ENCODE measurements around the gene COL4A1. TPM values are rescaled to one million over a fixed set of nuclear protein-coding genes. Genes with fewer than 3 reads are reported as not detected.

COL4A1 gene
- total RNA-seq, 4 donors from 2014 or later, result 989 to 1,633 (median 1,298) TPM

- TF ChIP-seq CTCF (IDR thresholded peaks at IDR 0.05; ENCODE audit: low read depth), result no peak
These were observed 137.7 kb downstream of the COL4A1 start for GRCh38 chr13:110168999-110169933.

GRCh38 chr13:110166598-110166997 is 140.4 kb downstream of the COL4A1 start:
- no peak for TF ChIP-seq CTCF (IDR thresholded peaks at IDR 0.05; ENCODE audit: low read depth)

GRCh38 chr13:110164706-110165105 is 142.3 kb downstream of the COL4A1 start:
- no peak for TF ChIP-seq CTCF (IDR thresholded peaks at IDR 0.05; ENCODE audit: low read depth)

- TF ChIP-seq CTCF (IDR thresholded peaks at IDR 0.05; ENCODE audit: low read depth), result no peak
These were observed 143.9 kb downstream of the COL4A1 start for GRCh38 chr13:110162866-110163658.

- TF ChIP-seq CTCF (IDR thresholded peaks at IDR 0.05; ENCODE audit: low read depth), result no peak
These were observed 144.9 kb downstream of the COL4A1 start for GRCh38 chr13:110162053-110162452.

- TF ChIP-seq CTCF (IDR thresholded peaks at IDR 0.05; ENCODE audit: low read depth), result no peak
These were observed 145.7 kb downstream of the COL4A1 start for GRCh38 chr13:110161112-110161882.

All from subcutaneous adipose tissue (tissue), 4 donors.